Measurements from ENCODE around the gene LTBP1. TPM values are rescaled to one million over a fixed set of nuclear protein-coding genes. Genes with fewer than 3 reads are reported as not detected.
A peak's percentile ranks its signal among the peaks of the same experiment; 100 is the strongest.

Gene LTBP1
- total RNA-seq, 1 experiment from 2014 or later: 28.5 TPM

- H3K9me3 Mint-ChIP-seq: no peaks in the 10 kb centered on the region
- Histone ChIP-seq H4K20me1 (ENCODE audit: control insufficient read depth, insufficient read depth, insufficient read length) (no peaks in the 10 kb centered on the region), H3K4ac (ENCODE audit: low read depth, low read length) (no peak overlapping the region), H2BK20ac (ENCODE audit: low read depth, low read length, poor library complexity, severe bottlenecking) (no peak overlapping the region), H2BK15ac (ENCODE audit: low read depth, low read length) (no peak overlapping the region), H2BK12ac (ENCODE audit: insufficient read length, low read depth, low read length) (no peak overlapping the region), H3K79me2 (ENCODE audit: insufficient read depth, low read length) (no peaks in the 10 kb centered on the region), H3K27ac (ENCODE audit: insufficient read length, low read depth, low read length) (no peak overlapping the region), H3K9ac (ENCODE audit: extremely low read depth, insufficient read length, low read length) (no peak overlapping the region), H3K14ac (ENCODE audit: insufficient read depth, low read length) (no peak overlapping the region), H3T11ph (ENCODE audit: low read length) (no peak overlapping the region), H4K8ac (replicated peaks; ENCODE audit: insufficient read length, low read depth, low read length) (no peak overlapping the region), H2BK5ac (ENCODE audit: insufficient read length, low read length) (no peak overlapping the region), H3K23ac (ENCODE audit: insufficient read length, low read depth, low read length) (no peak overlapping the region), H2AFZ (ENCODE audit: low read length) (no peak overlapping the region), H4K5ac (ENCODE audit: insufficient read length, low read depth, low read length) (no peak overlapping the region), H3K18ac (ENCODE audit: insufficient read length, low read depth, low read length) (no peak overlapping the region), H3K9me3 (ENCODE audit: control insufficient read depth, low read depth, low read length) (no peaks in the 10 kb centered on the region), H4K91ac (ENCODE audit: insufficient read length, low read depth, low read length) (no peak overlapping the region), H3K56ac (ENCODE audit: insufficient read length, low read depth, low read length) (no peak overlapping the region), H3K23me2 (ENCODE audit: insufficient read length, low read depth, low read length, poor library complexity, severe bottlenecking) (no peaks in the 10 kb centered on the region), H3K4me2 (ENCODE audit: insufficient read depth, insufficient read length, low read length) (no peak overlapping the region), H3K27me3 (ENCODE audit: insufficient read depth, low read length) (no peaks in the 10 kb centered on the region), H2AK5ac (ENCODE audit: insufficient read length, low read length) (no peak overlapping the region), H2BK120ac (ENCODE audit: low read depth, low read length, poor library complexity, severe bottlenecking) (no peak overlapping the region), H3K79me1 (ENCODE audit: insufficient read depth, low read depth, low read length, poor library complexity, severe bottlenecking) (no peaks in the 10 kb centered on the region), H3K4me1 (ENCODE audit: insufficient read depth, low read length) (no peaks in the 10 kb centered on the region)
- 0 out of 4 replicates have a peak, but pooled peaks cover 0 to under 1% of the 10 kb centered on the region in 2 experiments for H3K4me1 Mint-ChIP-seq
- TF ChIP-seq CTCF (conservative IDR thresholded peaks at IDR 0.05): no peak
- no peak overlapping the region for H3K4me3 Mint-ChIP-seq
- WGBS (ENCODE audit: extremely low coverage, insufficient read length, low lambda C conversion rate): no CpG with 5 or more reads among the region's 10 CpGs
- no peak for DNase-seq
- no peaks in the 10 kb centered on the region; a peak in 3 of 7 replicates for H3K36me3 Mint-ChIP-seq (ENCODE audit: insufficient read depth in 1 of 3, low read depth in 3 of 3)
- peak overlapping the region in 1 of 3 experiments; percentile 19; a peak in 1 of 7 replicates for H3K27ac Mint-ChIP-seq
- no peaks in the 10 kb centered on the region for H3K27me3 Mint-ChIP-seq (ENCODE audit: low read depth)
Measured at GRCh38 chr2:33111002-33111446, 164.3 kb downstream of the LTBP1 start.
